Measurements from ENCODE around the gene SEC14L5.

Gene SEC14L5

GRCh38 chr16:4935241-4935855, 22.8 kb upstream of the SEC14L5 start:
- TF ChIP-seq CTCF (IDR thresholded peaks at IDR 0.05; ENCODE audit: control insufficient read depth, insufficient read depth, low read depth, low read length, missing control alignments), result no peak
- H3K4me3 ChIP-seq (ENCODE audit: control insufficient read depth, low read depth, low read length), result no peak overlapping the region
- DNase-seq (ENCODE audit: low read depth), result peak; percentile 75

GRCh38 chr16:4936181-4936990, 21.7 kb upstream of the SEC14L5 start:
- no peak for TF ChIP-seq CTCF (IDR thresholded peaks at IDR 0.05; ENCODE audit: control insufficient read depth, insufficient read depth, low read depth, low read length, missing control alignments)
- DNase-seq (ENCODE audit: low read depth), result no peak
- H3K4me3 ChIP-seq (ENCODE audit: control insufficient read depth, low read depth, low read length), result peak overlapping the region; percentile 35

DNA sequence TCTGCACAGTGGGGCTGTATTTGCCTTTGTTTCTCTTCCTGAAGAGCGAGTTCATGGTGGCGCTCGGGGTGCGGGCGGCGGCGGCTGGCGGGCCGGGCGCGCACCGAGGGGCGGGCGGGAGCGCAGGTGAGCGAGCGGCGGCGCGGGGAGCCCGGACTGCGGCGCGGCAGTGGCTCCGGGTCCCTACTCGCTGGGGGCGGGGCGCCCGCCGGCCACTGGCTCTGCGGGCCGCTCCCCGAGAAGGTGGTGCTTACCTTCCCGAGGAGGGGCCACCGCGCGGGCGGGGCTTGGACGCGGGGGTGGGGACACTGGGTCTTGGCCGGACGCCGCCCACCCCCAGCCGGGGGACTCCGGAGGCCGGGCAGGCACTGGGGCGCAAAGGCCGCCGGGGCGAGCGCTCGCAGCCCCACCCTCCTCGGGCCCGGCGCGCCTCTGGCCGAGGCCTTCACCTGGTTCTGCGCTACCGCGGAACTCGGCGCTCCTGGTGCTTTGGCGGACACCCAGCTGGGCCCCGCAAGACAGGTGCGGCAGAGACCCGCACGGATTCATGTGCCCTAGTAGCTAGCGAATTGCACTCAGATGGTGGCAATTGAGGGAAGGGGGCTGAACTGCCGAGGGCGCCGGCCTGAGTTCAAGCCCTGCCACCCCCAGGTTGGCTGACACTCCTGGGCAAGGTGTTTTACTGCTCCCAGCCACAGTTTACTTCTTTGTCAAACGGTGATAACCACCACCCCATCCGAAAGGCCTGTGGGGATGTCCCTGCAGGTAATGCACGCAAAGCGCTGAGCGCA, 20.9 kb upstream of the SEC14L5 start, which contains the start of gene PPL:
Gene PPL, minus strand, starts transcription at position 158 of the 791 bp plus-strand sequence. Its CDS starts 103 bp downstream, at position 55.
- DNase-seq (ENCODE audit: low read depth), result no peak
- TF ChIP-seq CTCF (IDR thresholded peaks at IDR 0.05; ENCODE audit: control insufficient read depth, insufficient read depth, low read depth, low read length, missing control alignments), result no peak
- peak within 1 kb of the TSS; percentile 35 for H3K4me3 ChIP-seq (ENCODE audit: control insufficient read depth, low read depth, low read length)

DNA sequence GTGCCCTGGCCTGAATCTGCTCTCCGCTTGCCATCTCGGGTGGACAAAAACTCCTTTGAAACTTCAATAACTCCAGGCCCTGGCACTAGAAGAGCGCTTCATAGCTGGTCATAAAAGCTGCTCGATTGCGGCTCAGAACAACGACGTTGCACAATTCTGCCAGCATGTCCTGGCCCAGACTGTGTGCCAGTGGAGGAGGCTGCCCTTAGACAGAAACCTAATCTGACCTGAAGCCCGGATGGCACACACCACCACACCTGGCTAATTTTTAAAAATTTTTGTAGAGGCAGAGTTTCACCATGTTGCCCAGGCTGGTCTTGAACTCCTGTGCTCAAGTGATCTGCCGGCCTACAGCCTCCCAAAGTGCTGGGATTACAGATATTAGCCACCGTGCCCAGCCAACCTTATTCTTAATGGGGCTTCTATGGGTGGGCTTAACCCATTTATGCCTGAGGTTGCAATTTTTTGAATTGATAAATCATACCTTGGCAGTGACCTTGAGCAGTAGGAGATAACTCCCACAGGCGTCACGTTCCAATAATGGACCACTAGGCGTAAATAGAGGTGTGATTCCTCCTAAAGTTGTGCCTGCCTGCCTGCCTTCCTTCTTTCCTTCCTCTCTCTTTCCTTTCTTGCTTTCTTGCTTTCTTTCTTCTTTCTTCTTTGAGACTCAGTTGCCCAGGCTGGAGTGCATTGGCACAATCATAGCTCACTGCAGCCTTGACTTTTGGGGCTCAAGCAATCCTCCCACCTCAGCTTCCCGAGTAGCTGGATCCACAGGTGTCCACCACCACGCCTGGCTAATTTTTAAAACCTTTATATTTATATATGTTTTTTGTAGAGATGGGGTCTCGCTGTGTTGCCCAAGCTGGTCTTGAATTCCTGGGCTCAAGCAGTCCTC, 20.1 kb upstream of the SEC14L5 start:
- no peak for TF ChIP-seq CTCF (IDR thresholded peaks at IDR 0.05; ENCODE audit: control insufficient read depth, insufficient read depth, low read depth, low read length, missing control alignments)
- no peak overlapping the region for H3K4me3 ChIP-seq (ENCODE audit: control insufficient read depth, low read depth, low read length)
- no peak for DNase-seq (ENCODE audit: low read depth)

GRCh38 chr16:4938683-4939030, 19.5 kb upstream of the SEC14L5 start:
- H3K4me3 ChIP-seq (ENCODE audit: control insufficient read depth, low read depth, low read length), result no peak overlapping the region
- TF ChIP-seq CTCF (IDR thresholded peaks at IDR 0.05; ENCODE audit: control insufficient read depth, insufficient read depth, low read depth, low read length, missing control alignments), result no peak
- no peak for DNase-seq (ENCODE audit: low read depth)

- no peak for TF ChIP-seq CTCF (IDR thresholded peaks at IDR 0.05; ENCODE audit: control insufficient read depth, insufficient read depth, low read depth, low read length, missing control alignments)
- no peak for DNase-seq (ENCODE audit: low read depth)
- H3K4me3 ChIP-seq (ENCODE audit: control insufficient read depth, low read depth, low read length), result no peak overlapping the region
Measured at GRCh38 chr16:4940719-4941118, 17.4 kb upstream of the SEC14L5 start.

Measured in AG09309 (cell line).